Endothelial cell of umbilical vein (primary cell): Measurements from ENCODE around the gene SLC2A1. TPM values are rescaled to one million over a fixed set of nuclear protein-coding genes. Genes with fewer than 3 reads are reported as not detected.

Experiments
- BruUV-seq: library from RNA; stranded (reverse); fragments of 400-500 nt; replicated peaks from 2 replicates; lab custom pipeline; 2021; lab: Mats Ljungman, UMichigan
- CTCF ChIA-PET: fragments of 300-600, 350-600 bp; sonication (Branson Sonifier 250); formaldehyde crosslinking; loops from one replicate; lab custom pipeline; 2021; ENCODE audit warnings: antibody characterized with exemption, inconsistent platforms; lab: Charles Lee
- POLR2A ChIA-PET: fragments of 300-600, 350-600 bp; sonication (Branson Sonifier 250); formaldehyde crosslinking; loops from one replicate; lab custom pipeline; 2021; ENCODE audit warnings: antibody characterized with exemption, inconsistent platforms; lab: Charles Lee
- DNase-seq: peaks from one replicate; pipeline ENCODE4 v3.0.0-alpha.2; 2011; ENCODE audit warnings: low read depth, low spot score
- FAIRE-seq: peaks from 2 replicates; lab custom pipeline; 2011; peaks lifted over from hg19 to GRCh38; lab: Jason Lieb, UNC
- H2AFZ ChIP-seq: 2 replicates; pipeline ENCODE4 v1.6.0; 2012; ENCODE audit warnings: low read depth, low read length, control low read depth, inconsistent platforms
- H3K27ac ChIP-seq: 2 replicates; pipeline ENCODE4 v1.5.1; 2011; ENCODE audit warnings: low read depth, mild to moderate bottlenecking, control low read depth, low read length, moderate library complexity; ENCODE audit not compliant: insufficient read depth
- H3K27me3 ChIP-seq, 2 experiments: 2 replicates each; pipeline versions ENCODE4 v1.6.0 to v1.6.1; 2011; ENCODE audit warnings: low read length in 2 of 2, mixed read lengths in 1 of 2; ENCODE audit not compliant: control insufficient read depth in 2 of 2, insufficient read depth in 2 of 2
- H3K36me3 ChIP-seq, 2 experiments: 2 replicates in 1 of 2; 3 replicates in 1 of 2; pipeline ENCODE4 v1.5.1; 2011; ENCODE audit warnings: low read length in 2 of 2, mild to moderate bottlenecking in 1 of 2, moderate library complexity in 1 of 2; ENCODE audit not compliant: control insufficient read depth in 2 of 2, insufficient read depth in 2 of 2; ENCODE audit errors: extremely low read depth in 1 of 2
- H3K4me1 ChIP-seq: 3 replicates; pipeline ENCODE4 v1.5.1; 2011; ENCODE audit warnings: mild to moderate bottlenecking, low read length; ENCODE audit not compliant: control insufficient read depth, insufficient read depth; ENCODE audit errors: extremely low read depth
- H3K4me2 ChIP-seq: 2 replicates; pipeline ENCODE4 v1.6.1; 2011; ENCODE audit warnings: low read length, control low read depth, mixed read lengths; ENCODE audit not compliant: insufficient read depth
- H3K4me3 ChIP-seq, 3 experiments: fragments of 200-600 bp in 1 of 3; sonication (generic), shearing (Covaris generic) in 1 of 3; replicated peaks in 1 of 3; 2 replicates each; pipeline ENCODE4 v1.5.1; 2011 to 2016; ENCODE audit warnings: control low read depth in 3 of 3, low read length in 3 of 3, mild to moderate bottlenecking in 2 of 3, inconsistent platforms in 1 of 3, low read depth in 1 of 3, moderate library complexity in 1 of 3; ENCODE audit not compliant: insufficient read depth in 1 of 3
- H3K79me2 ChIP-seq: 2 replicates; pipeline ENCODE4 v1.6.0; 2012; ENCODE audit warnings: low read length, inconsistent platforms; ENCODE audit not compliant: control insufficient read depth, insufficient read depth
- H3K9ac ChIP-seq: replicated peaks from 2 replicates; pipeline ENCODE3; 2011; ENCODE audit warnings: low read length, control low read depth; ENCODE audit not compliant: insufficient read depth; ENCODE audit errors: extremely low read depth
- H3K9me1 ChIP-seq: replicated peaks from 3 replicates; pipeline ENCODE4 v1.6.0; 2011; ENCODE audit warnings: mild to moderate bottlenecking, low read length; ENCODE audit not compliant: control insufficient read depth, insufficient read depth; ENCODE audit errors: extremely low read depth
- H3K9me3 ChIP-seq: replicated peaks from 2 replicates; pipeline ENCODE4 v1.5.1; 2012; ENCODE audit warnings: low read length, inconsistent platforms; ENCODE audit not compliant: control insufficient read depth, insufficient read depth
- H4K20me1 ChIP-seq: replicated peaks from 2 replicates; pipeline ENCODE3; 2011; ENCODE audit warnings: mild to moderate bottlenecking, low read length; ENCODE audit not compliant: control insufficient read depth, insufficient read depth; ENCODE audit errors: extremely low read depth
- CTCF ChIP-seq, 2 donors: IDR thresholded peaks; 1 replicate in 1 of 2; 2 replicates in 1 of 2; pipeline ENCODE4 v1.5.1; 2011; ENCODE audit warnings: low read length in 2 of 2, mild to moderate bottlenecking in 2 of 2, moderate library complexity in 2 of 2, control low read depth in 1 of 2, inconsistent platforms in 1 of 2, low read depth in 1 of 2; ENCODE audit not compliant: insufficient read depth in 1 of 2; ENCODE audit errors: extremely low read depth in 1 of 2
- EZH2 ChIP-seq: IDR thresholded peaks from 2 replicates; pipeline ENCODE4 v1.6.1; 2012; ENCODE audit warnings: borderline replicate concordance, low read depth, mild to moderate bottlenecking, moderate library complexity, low read length, inconsistent platforms; ENCODE audit not compliant: severe bottlenecking
- FOS ChIP-seq: IDR thresholded peaks from 2 replicates; pipeline ENCODE4 v1.6.1; 2011; ENCODE audit warnings: mild to moderate bottlenecking, low read length, moderate library complexity, borderline replicate concordance; ENCODE audit not compliant: insufficient read depth
- GATA2 ChIP-seq: IDR thresholded peaks from 2 replicates; pipeline ENCODE4 v1.7.0; 2011; ENCODE audit warnings: low read depth, mild to moderate bottlenecking, moderate library complexity, mixed read lengths, low read length; ENCODE audit not compliant: insufficient read length, insufficient read depth
- JUN ChIP-seq: IDR thresholded peaks from 2 replicates; pipeline ENCODE4 v1.6.1; 2011; ENCODE audit warnings: borderline replicate concordance, low read depth; ENCODE audit not compliant: insufficient read length, insufficient read depth
- MAX ChIP-seq: IDR thresholded peaks from 2 replicates; pipeline ENCODE4 v1.6.1; 2011; ENCODE audit not compliant: insufficient read depth, insufficient read length
- MYC ChIP-seq: IDR thresholded peaks from one replicate; pipeline ENCODE4 v1.6.1; 2011; ENCODE audit warnings: mild to moderate bottlenecking, low read depth, low read length
- POLR2A ChIP-seq: IDR thresholded peaks from 2 replicates; pipeline ENCODE4 v1.6.1; 2012; ENCODE audit warnings: low read depth, mild to moderate bottlenecking, control low read depth, low read length
- POLR2AphosphoS5 ChIP-seq: IDR thresholded peaks from 2 replicates; pipeline ENCODE4 v1.6.1; 2012; ENCODE audit warnings: low read depth, mild to moderate bottlenecking, control low read depth, low read length, moderate library complexity; ENCODE audit not compliant: insufficient read depth
- dilution Hi-C: fragments of 300-500 bp; cut with MboI; formaldehyde crosslinking; loops from one replicate; pipeline ENCODE4 v1.15.0; 2019; ENCODE audit warnings: low sequenced_read_pairs; ENCODE audit not compliant: extremely low pct_ligation_motif_present
- intact Hi-C: fragments of 100-400 bp; cut with micrococcal nuclease; formaldehyde crosslinking; loops from one replicate; pipeline ENCODE4 v1.10.0; 2022
- polyA plus RNA-seq, 4 experiments: library from polyadenylated mRNA; depleted of rRNA in 3 of 4; stranded (reverse) in 3 of 4; unstranded in 1 of 4; fragments of >200 nt; gene quantifications; 2 replicates each; pipeline versions ENCODE4 v1.2.1 to v1.2.3, GENCODE V29; 2011 to 2012; ENCODE audit warnings: missing spikeins in 1 of 4
- total RNA-seq: library from RNA; stranded (reverse); gene quantifications from 2 replicates; pipeline ENCODE4 v1.2.3, GENCODE V29; 2021

Gene SLC2A1
- total and polyA plus RNA-seq, 2 donors (not counting 3 experiments of a cell fraction or from before 2014, with no cell fraction given): 42.2 to 46.5 TPM

- dilution Hi-C loops (no loop called here), intact Hi-C loops (no loop called here)
- H3K79me2 ChIP-seq: no peaks in the 10 kb centered on the region
- H3K4me3 ChIP-seq: no peak overlapping the region
- no TSS peak for BruUV-seq
- no peaks in the 10 kb centered on the region for H3K36me3 ChIP-seq
- FAIRE-seq (no peak), DNase-seq (no peak)
- TF ChIP-seq MYC (no peak), MAX (no peak), EZH2 (no peak), POLR2AphosphoS5 (no peak), JUN (no peak), GATA2 (no peak), FOS (no peak), POLR2A (no peak), CTCF (IDR thresholded peaks at IDR 0.05; ENCODE audit: extremely low read depth in 1 of 2, insufficient read depth in 1 of 2, low read depth in 1 of 2, low read length in 2 of 2) (no peak)
- ChIA-PET CTCF (interaction anchor here (0.6 to 1.4 kb wide), 4 partner anchors 19 to 102 kb away, joined by 3 to 4 read pairs (median 3); no protein-coding TSS in a partner anchor), POLR2A (no interaction called here)
- H3K9me3 ChIP-seq: no peaks in the 10 kb centered on the region
- peaks cover 11 to 23% of the 10 kb centered on the region in 2 experiments for H3K27me3 ChIP-seq
- H3K9ac ChIP-seq: no peak overlapping the region
- no peaks in the 10 kb centered on the region for H3K9me1 ChIP-seq
- H3K27ac ChIP-seq: no peak overlapping the region
- no peak overlapping the region for H2AFZ ChIP-seq
- no peaks in the 10 kb centered on the region for H4K20me1 ChIP-seq
- H3K4me2 ChIP-seq: no peak overlapping the region
- H3K4me1 ChIP-seq: no peaks in the 10 kb centered on the region
These were observed 78.3 kb downstream of the SLC2A1 start for GRCh38 chr1:42880384-42880783.
